Liver (tissue), 9 donors: Measurements from ENCODE around the gene LTB4R2. TPM values are rescaled to one million over a fixed set of nuclear protein-coding genes. Genes with fewer than 3 reads are reported as not detected.

ENCODE experiments used
- DNase-seq: peaks from one replicate; pipeline ENCODE4 v3.0.0-alpha.2; 2017; ENCODE audit warnings: low spot score
- H3K27ac ChIP-seq, 2 donors: one replicate each; pipeline ENCODE4 v1.7.0; 2013; ENCODE audit warnings: inconsistent platforms in 2 of 2, low read length in 2 of 2, control low read depth in 1 of 2, low read depth in 1 of 2, mild to moderate bottlenecking in 1 of 2
- H3K27me3 ChIP-seq, 4 donors: one replicate each; pipeline versions ENCODE4 v1.6.1 to v1.7.0; 2013; ENCODE audit warnings: low read length in 3 of 4, inconsistent platforms in 1 of 4, mild to moderate bottlenecking in 1 of 4, moderate library complexity in 1 of 4; ENCODE audit not compliant: control insufficient read depth in 4 of 4, insufficient read depth in 4 of 4
- H3K36me3 ChIP-seq, 4 donors: one replicate each; pipeline versions ENCODE4 v1.6.1 to v1.7.0; 2013; ENCODE audit warnings: low read length in 3 of 4, mild to moderate bottlenecking in 3 of 4, low read depth in 1 of 4, moderate library complexity in 1 of 4; ENCODE audit not compliant: control insufficient read depth in 4 of 4, insufficient read depth in 3 of 4
- H3K4me1 ChIP-seq, 4 donors: one replicate each; pipeline versions ENCODE4 v1.6.1 to v1.7.0; 2013; ENCODE audit warnings: low read length in 3 of 4, mild to moderate bottlenecking in 3 of 4, moderate library complexity in 1 of 4; ENCODE audit not compliant: control insufficient read depth in 4 of 4, insufficient read depth in 4 of 4
- H3K4me3 ChIP-seq, 3 donors: one replicate each; pipeline versions ENCODE4 v1.6.1 to v1.7.0; 2013; ENCODE audit warnings: low read length in 3 of 3, control low read depth in 1 of 3, low read depth in 1 of 3, mild to moderate bottlenecking in 1 of 3
- H3K9ac ChIP-seq, 2 donors: one replicate each; pipeline ENCODE4 v1.7.0; 2013; ENCODE audit warnings: low read length in 2 of 2, mild to moderate bottlenecking in 2 of 2, moderate library complexity in 2 of 2, control low read depth in 1 of 2, low read depth in 1 of 2
- H3K9me3 ChIP-seq, 4 donors: one replicate each; pipeline versions ENCODE4 v1.6.1 to v1.7.0; 2013; ENCODE audit warnings: low read length in 3 of 4; ENCODE audit not compliant: control insufficient read depth in 4 of 4
- CTCF ChIP-seq: fragments of 150-350 bp; IDR thresholded peaks from 2 replicates; pipeline ENCODE4 v1.5.1; 2017; ENCODE audit warnings: improper control_type of control experiment, low read depth, low read length; ENCODE audit not compliant: missing input control
- EGR1 ChIP-seq, 2 donors: IDR thresholded peaks; 2 replicates each; pipeline ENCODE4 v1.6.1; 2016 to 2018; ENCODE audit warnings: antibody characterized with exemption in 2 of 2, low read depth in 2 of 2
- FOXA1 ChIP-seq: IDR thresholded peaks from 2 replicates; pipeline ENCODE4 v1.6.1; 2016; ENCODE audit warnings: antibody characterized with exemption
- FOXA2 ChIP-seq: IDR thresholded peaks from 2 replicates; pipeline ENCODE4 v1.6.1; 2016; ENCODE audit warnings: antibody characterized with exemption
- GABPA ChIP-seq, 2 donors: IDR thresholded peaks in 1 of 2; conservative IDR thresholded peaks in 1 of 2; 2 replicates each; pipeline ENCODE4 v1.6.1; 2016; ENCODE audit warnings: antibody characterized with exemption in 2 of 2, mild to moderate bottlenecking in 1 of 2, moderate library complexity in 1 of 2
- HNF4A ChIP-seq, 2 donors: conservative IDR thresholded peaks; 2 replicates each; pipeline ENCODE4 v1.6.1; 2016; ENCODE audit warnings: antibody characterized with exemption in 2 of 2, mild to moderate bottlenecking in 2 of 2
- HNF4G ChIP-seq: IDR thresholded peaks from 2 replicates; pipeline ENCODE4 v1.6.1; 2016; ENCODE audit warnings: antibody characterized with exemption
- MAX ChIP-seq: IDR thresholded peaks from 2 replicates; pipeline ENCODE4 v1.6.1; 2016; ENCODE audit warnings: antibody characterized with exemption
- REST ChIP-seq: IDR thresholded peaks from 2 replicates; pipeline ENCODE4 v1.6.1; 2016; ENCODE audit warnings: antibody characterized with exemption, mild to moderate bottlenecking
- RXRA ChIP-seq, 2 donors: IDR thresholded peaks; 2 replicates each; pipeline ENCODE4 v1.6.1; 2017 to 2018; ENCODE audit warnings: antibody characterized with exemption in 2 of 2, mild to moderate bottlenecking in 1 of 2
- SP1 ChIP-seq: IDR thresholded peaks from 2 replicates; pipeline ENCODE4 v1.6.1; 2018; ENCODE audit warnings: antibody characterized with exemption, mild to moderate bottlenecking
- TAF1 ChIP-seq: conservative IDR thresholded peaks from 2 replicates; pipeline ENCODE4 v1.6.1; 2016; ENCODE audit warnings: antibody characterized with exemption, mild to moderate bottlenecking
- YY1 ChIP-seq: IDR thresholded peaks from 2 replicates; pipeline ENCODE4 v1.6.1; 2016; ENCODE audit warnings: antibody characterized with exemption, mild to moderate bottlenecking
- ZBTB33 ChIP-seq: IDR thresholded peaks from 2 replicates; pipeline ENCODE4 v1.6.1; 2016; ENCODE audit warnings: antibody characterized with exemption
- WGBS: extraction: QIAGEN DNeasy Blood & Tissue Kit; methylation state at CpG from one replicate; pipeline ENCODE4 v1.1.7; 2013; 5-methylcytosine and 5-hydroxymethylcytosine counted together
- polyA plus RNA-seq, 2 donors: library from polyadenylated mRNA; stranded (reverse) in 1 of 2; unstranded in 1 of 2; fragments of 200-250 nt in 1 of 2; fragments of >200 nt in 1 of 2; fragmentation: Nextera tagmentation in 1 of 2; extraction: Ambion mirVana in 1 of 2; gene quantifications; one replicate each; pipeline versions ENCODE4 v1.2.1 to v1.2.3, GENCODE V29; 2013 to 2015
- total RNA-seq, 2 donors: library from RNA; depleted of rRNA; stranded (reverse); fragments of >200 nt; gene quantifications; one replicate each; pipeline ENCODE4 v1.2.3, GENCODE V29; 2014
- donor health status: healthy.
- donor health status: healthy.
- donor health status: healthy.
- donor health status: healthy.
- donor health status: healthy.

Gene LTB4R2
- total and polyA plus RNA-seq, 4 donors: 0.28 to 11.3 (median 1.9) TPM

GRCh38 chr14:24356208-24356607, 46.3 kb downstream of the LTB4R2 start:
- H3K9me3 ChIP-seq: no peaks in the 10 kb centered on the region
- DNase-seq: no peak
- no peak overlapping the region for H3K27ac ChIP-seq
- H3K9ac ChIP-seq: no peak overlapping the region
- no peaks in the 10 kb centered on the region for H3K27me3 ChIP-seq
- peaks cover 0 to 6% (median 2%) of the 10 kb centered on the region in 4 donors for H3K4me1 ChIP-seq
- 90% methylated on average over 4 of the region's 4 CpGs for WGBS
- TF ChIP-seq FOXA2 (no peak), SP1 (no peak), HNF4A (conservative IDR thresholded peaks at IDR 0.05) (no peak), REST (no peak)
- H3K4me3 ChIP-seq: no peak overlapping the region
- no peaks in the 10 kb centered on the region for H3K36me3 ChIP-seq

- no peaks in the 10 kb centered on the region for H3K27me3 ChIP-seq
- H3K4me1 ChIP-seq: no peaks in the 10 kb centered on the region
- TF ChIP-seq GABPA (IDR thresholded peaks at IDR 0.05 in 1 of 2, conservative IDR thresholded peaks at IDR 0.05 in 1 of 2) (no peak), REST (no peak), RXRA (IDR thresholded peaks at IDR 0.05) (no peak), FOXA2 (no peak), SP1 (no peak), YY1 (no peak), EGR1 (IDR thresholded peaks at IDR 0.05; ENCODE audit: low read depth in 2 of 2) (no peak), CTCF (no peak), ZBTB33 (no peak), MAX (no peak), HNF4G (no peak), FOXA1 (no peak), TAF1 (no peak), HNF4A (conservative IDR thresholded peaks at IDR 0.05) (no peak)
- no peak for DNase-seq
- no peaks in the 10 kb centered on the region for H3K9me3 ChIP-seq
- H3K9ac ChIP-seq: no peak overlapping the region
- WGBS: 95% methylated on average over 3 of the region's 3 CpGs
- H3K4me3 ChIP-seq: no peak overlapping the region
- no peak overlapping the region for H3K27ac ChIP-seq
- no peaks in the 10 kb centered on the region for H3K36me3 ChIP-seq
Measured at GRCh38 chr14:24360281-24360680, 50.3 kb downstream of the LTB4R2 start.
